Measurements from ENCODE around the gene DIPK1C.
A peak's percentile ranks its signal among the peaks of the same experiment; 100 is the strongest.

The DIPK1C gene

DNA sequence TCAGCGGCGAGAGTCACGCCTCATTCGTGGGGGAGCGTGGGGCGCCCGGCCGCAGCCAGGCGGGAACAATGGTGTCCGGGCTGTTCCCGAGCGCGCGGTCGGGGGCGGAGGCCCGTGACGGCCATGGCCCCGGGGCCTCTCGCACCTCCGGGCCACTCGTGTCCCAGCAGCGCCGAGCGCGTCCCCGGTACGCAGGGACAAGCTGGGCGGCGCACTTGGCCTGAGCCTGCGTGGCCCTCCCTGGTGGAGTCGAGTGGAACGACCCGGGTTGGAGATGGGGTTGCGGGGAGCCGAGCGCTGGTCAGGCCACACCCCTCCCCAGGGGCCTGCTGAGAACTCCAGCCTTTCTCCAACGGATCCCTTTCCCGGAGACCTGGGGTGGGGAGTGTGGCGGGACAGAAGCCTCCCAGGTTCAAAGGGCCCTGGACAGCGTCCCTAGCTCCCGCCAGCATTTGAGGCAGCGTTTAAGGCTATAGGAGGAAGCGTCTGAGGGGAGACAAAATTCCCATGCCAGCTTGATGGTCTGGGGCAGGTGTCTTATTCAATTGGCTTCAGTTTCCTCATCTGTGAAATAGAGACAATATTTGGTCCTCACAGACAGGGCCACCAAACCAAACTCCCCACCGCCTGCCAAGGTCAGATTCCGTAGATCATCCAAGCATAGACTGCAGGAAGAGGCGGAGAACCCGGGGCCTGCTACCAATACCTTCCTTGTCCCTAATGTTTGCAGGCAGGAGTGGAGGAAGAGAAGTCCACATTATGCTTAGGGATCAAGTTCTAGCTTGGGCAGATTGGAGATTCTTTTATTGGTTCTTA lies 39.6 kb upstream of the DIPK1C start:
- DNase-seq: peak; percentile 78
- no peaks in the 10 kb centered on the region for H3K9me3 ChIP-seq (ENCODE audit: severe bottlenecking)
- peaks cover 35% of the 10 kb centered on the region for H3K36me3 ChIP-seq
- no peaks in the 10 kb centered on the region for H3K27me3 ChIP-seq (ENCODE audit: insufficient read depth, low read depth, severe bottlenecking)
- peak overlapping the region; percentile 92 for H3K27ac ChIP-seq
- TF ChIP-seq, protein P1, sequence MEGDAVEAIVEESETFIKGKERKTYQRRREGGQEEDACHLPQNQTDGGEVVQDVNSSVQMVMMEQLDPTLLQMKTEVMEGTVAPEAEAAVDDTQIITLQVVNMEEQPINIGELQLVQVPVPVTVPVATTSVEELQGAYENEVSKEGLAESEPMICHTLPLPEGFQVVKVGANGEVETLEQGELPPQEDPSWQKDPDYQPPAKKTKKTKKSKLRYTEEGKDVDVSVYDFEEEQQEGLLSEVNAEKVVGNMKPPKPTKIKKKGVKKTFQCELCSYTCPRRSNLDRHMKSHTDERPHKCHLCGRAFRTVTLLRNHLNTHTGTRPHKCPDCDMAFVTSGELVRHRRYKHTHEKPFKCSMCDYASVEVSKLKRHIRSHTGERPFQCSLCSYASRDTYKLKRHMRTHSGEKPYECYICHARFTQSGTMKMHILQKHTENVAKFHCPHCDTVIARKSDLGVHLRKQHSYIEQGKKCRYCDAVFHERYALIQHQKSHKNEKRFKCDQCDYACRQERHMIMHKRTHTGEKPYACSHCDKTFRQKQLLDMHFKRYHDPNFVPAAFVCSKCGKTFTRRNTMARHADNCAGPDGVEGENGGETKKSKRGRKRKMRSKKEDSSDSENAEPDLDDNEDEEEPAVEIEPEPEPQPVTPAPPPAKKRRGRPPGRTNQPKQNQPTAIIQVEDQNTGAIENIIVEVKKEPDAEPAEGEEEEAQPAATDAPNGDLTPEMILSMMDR (IDR thresholded peaks at IDR 0.05; ENCODE audit: low read depth, low read length): peak; percentile 26; the same call in 1 of the 2 replicates
- peak overlapping the region; percentile 88 for H3K4me3 ChIP-seq (ENCODE audit: low read depth, low read length)

DNA sequence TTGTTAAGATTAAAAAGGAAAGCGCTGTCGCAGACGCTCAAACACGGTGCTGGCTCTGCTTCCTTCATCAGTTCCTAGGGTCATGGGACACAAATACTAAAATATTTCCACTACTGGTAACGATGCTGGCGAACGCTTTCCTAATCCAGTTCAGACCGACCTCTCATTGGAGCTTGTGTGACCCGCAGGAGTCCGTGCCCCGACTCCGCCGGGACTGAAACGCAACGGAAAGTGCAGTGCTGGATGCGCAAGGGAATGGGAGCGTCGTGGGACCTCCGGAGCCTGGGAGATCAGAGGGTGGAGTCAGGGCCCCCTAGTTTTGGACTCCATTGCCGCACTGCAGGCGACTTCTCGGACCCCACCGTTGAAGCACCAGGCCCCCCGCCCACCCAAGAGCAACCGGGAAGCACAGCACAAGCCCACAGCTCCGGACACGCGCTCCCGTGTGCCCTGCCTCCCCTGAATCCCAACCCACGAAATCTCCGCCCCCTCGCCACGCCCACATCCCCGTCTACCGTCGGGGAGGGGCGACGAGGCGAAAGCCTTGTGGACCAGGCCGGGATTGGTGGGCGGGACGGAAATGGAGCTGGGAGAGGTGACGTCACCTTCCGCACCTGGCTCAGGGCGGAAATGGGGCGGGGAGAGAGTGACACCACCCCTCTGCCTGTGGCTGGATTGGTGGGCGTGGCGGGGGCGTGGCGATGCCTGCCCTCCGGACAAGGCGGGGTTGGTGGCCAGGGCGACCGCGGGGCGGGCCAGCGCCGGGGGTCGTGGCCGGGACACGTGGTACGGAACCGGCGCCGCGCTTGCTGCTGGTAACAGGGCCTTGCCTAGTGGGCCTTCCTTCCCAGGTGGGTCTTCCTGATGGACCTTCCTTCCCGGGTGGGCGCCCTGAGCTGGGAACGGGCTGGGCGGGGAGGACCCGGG lies 38.7 kb upstream of the DIPK1C start, which contains the start of gene CNDP2:
Gene CNDP2, plus strand, starts transcription at position 783 of the 927 bp plus-strand sequence. CDS start 3,611 bp downstream, outside the sequence.
- DNase-seq: peak; percentile 100
- H3K36me3 ChIP-seq: peaks cover 27% of the 10 kb centered on the region
- H3K4me3 ChIP-seq (ENCODE audit: low read depth, low read length): peak within 1 kb of the TSS; percentile 88
- TF ChIP-seq, protein P1 (IDR thresholded peaks at IDR 0.05; ENCODE audit: low read depth, low read length): no peak
- no peaks in the 10 kb centered on the region for H3K27me3 ChIP-seq (ENCODE audit: insufficient read depth, low read depth, severe bottlenecking)
- peak within 1 kb of the TSS; percentile 92 for H3K27ac ChIP-seq
- no peaks in the 10 kb centered on the region for H3K9me3 ChIP-seq (ENCODE audit: severe bottlenecking)

DNA sequence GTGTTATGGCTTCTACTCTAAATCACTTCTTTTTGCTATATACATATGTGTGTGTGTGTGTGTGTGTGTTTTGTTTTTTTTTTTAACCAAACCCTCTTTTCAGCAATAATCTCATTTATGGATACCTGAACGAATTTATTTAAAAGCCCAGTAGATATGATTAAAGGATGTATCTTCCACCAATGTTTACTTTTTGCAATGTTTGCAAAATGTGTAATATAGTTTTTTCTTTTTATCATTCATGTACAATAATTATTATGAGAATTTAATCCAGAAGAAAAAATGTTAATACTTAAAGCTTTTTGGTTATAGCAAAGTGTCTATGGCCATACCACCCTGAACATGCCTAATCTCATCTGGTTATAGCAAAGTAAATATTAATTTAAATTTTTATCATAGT lies 37.4 kb upstream of the DIPK1C start:
- DNase-seq: no peak
- Histone ChIP-seq H3K27me3 (ENCODE audit: insufficient read depth, low read depth, severe bottlenecking) (no peaks in the 10 kb centered on the region), H3K36me3 (peaks cover 15% of the 10 kb centered on the region), H3K4me3 (ENCODE audit: low read depth, low read length) (no peak overlapping the region), H3K27ac (no peak overlapping the region), H3K9me3 (ENCODE audit: severe bottlenecking) (no peaks in the 10 kb centered on the region)
- TF ChIP-seq, protein P1 (IDR thresholded peaks at IDR 0.05; ENCODE audit: low read depth, low read length): no peak

GRCh38 chr18:74493689-74494088 lies 36.6 kb upstream of the DIPK1C start:
- peak; percentile 72 for DNase-seq
- TF ChIP-seq, protein P1 (IDR thresholded peaks at IDR 0.05; ENCODE audit: low read depth, low read length): peak; percentile 82
- H3K9me3 ChIP-seq (ENCODE audit: severe bottlenecking): no peaks in the 10 kb centered on the region
- peaks cover 15% of the 10 kb centered on the region for H3K36me3 ChIP-seq
- no peak overlapping the region for H3K4me3 ChIP-seq (ENCODE audit: low read depth, low read length)
- no peaks in the 10 kb centered on the region for H3K27me3 ChIP-seq (ENCODE audit: insufficient read depth, low read depth, severe bottlenecking)
- no peak overlapping the region for H3K27ac ChIP-seq

DNA sequence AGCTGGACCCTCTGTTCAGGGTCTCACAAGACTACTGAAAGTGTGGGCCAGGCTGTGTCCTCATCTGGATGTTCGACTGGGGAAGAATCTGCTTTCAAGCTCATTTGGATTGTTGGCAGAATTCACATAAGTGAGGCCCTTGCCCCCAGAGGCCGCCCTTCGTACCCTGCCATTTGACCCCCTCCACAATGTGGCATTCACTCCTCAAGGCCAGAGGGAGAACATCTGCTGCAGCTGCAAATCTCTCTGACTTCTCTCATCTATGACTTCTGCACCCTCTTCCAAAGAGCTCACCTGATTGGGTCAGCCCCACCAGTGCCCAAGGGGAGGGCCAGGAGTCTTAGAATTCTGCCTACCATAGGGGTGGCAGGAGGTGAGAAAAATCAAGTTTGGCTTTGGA lies 35.2 kb upstream of the DIPK1C start:
- no peak overlapping the region for H3K27ac ChIP-seq
- no peaks in the 10 kb centered on the region for H3K27me3 ChIP-seq (ENCODE audit: insufficient read depth, low read depth, severe bottlenecking)
- H3K9me3 ChIP-seq (ENCODE audit: severe bottlenecking): no peaks in the 10 kb centered on the region
- no peak overlapping the region for H3K4me3 ChIP-seq (ENCODE audit: low read depth, low read length)
- TF ChIP-seq, protein P1 (IDR thresholded peaks at IDR 0.05; ENCODE audit: low read depth, low read length): no peak
- no peak for DNase-seq
- H3K36me3 ChIP-seq: peaks cover 2% of the 10 kb centered on the region
